Endothelial cell of umbilical vein (primary cell): ENCODE measurements around the gene ARRDC1. TPM values are rescaled to one million over a fixed set of nuclear protein-coding genes. Genes with fewer than 3 reads are reported as not detected.

Experiments used
- BruUV-seq: library from RNA; stranded (reverse); fragments of 400-500 nt; replicated peaks from 2 replicates; lab custom pipeline; 2021; lab: Mats Ljungman, UMichigan
- CTCF ChIA-PET: fragments of 300-600, 350-600 bp; sonication (Branson Sonifier 250); formaldehyde crosslinking; loops from one replicate; lab custom pipeline; 2021; ENCODE audit warnings: antibody characterized with exemption, inconsistent platforms; lab: Charles Lee
- POLR2A ChIA-PET: fragments of 300-600, 350-600 bp; sonication (Branson Sonifier 250); formaldehyde crosslinking; loops from one replicate; lab custom pipeline; 2021; ENCODE audit warnings: antibody characterized with exemption, inconsistent platforms; lab: Charles Lee
- DNase-seq: peaks from one replicate; pipeline ENCODE4 v3.0.0-alpha.2; 2011; ENCODE audit warnings: low read depth, low spot score
- FAIRE-seq: peaks from 2 replicates; lab custom pipeline; 2011; peaks lifted over from hg19 to GRCh38; lab: Jason Lieb, UNC
- H2AFZ ChIP-seq: 2 replicates; pipeline ENCODE4 v1.6.0; 2012; ENCODE audit warnings: low read depth, low read length, control low read depth, inconsistent platforms
- H3K27ac ChIP-seq: 2 replicates; pipeline ENCODE4 v1.5.1; 2011; ENCODE audit warnings: low read depth, mild to moderate bottlenecking, control low read depth, low read length, moderate library complexity; ENCODE audit not compliant: insufficient read depth
- H3K27me3 ChIP-seq, 2 experiments: 2 replicates each; pipeline versions ENCODE4 v1.6.0 to v1.6.1; 2011; ENCODE audit warnings: low read length in 2 of 2, mixed read lengths in 1 of 2; ENCODE audit not compliant: control insufficient read depth in 2 of 2, insufficient read depth in 2 of 2
- H3K36me3 ChIP-seq, 2 experiments: 2 replicates in 1 of 2; 3 replicates in 1 of 2; pipeline ENCODE4 v1.5.1; 2011; ENCODE audit warnings: low read length in 2 of 2, mild to moderate bottlenecking in 1 of 2, moderate library complexity in 1 of 2; ENCODE audit not compliant: control insufficient read depth in 2 of 2, insufficient read depth in 2 of 2; ENCODE audit errors: extremely low read depth in 1 of 2
- H3K4me1 ChIP-seq: 3 replicates; pipeline ENCODE4 v1.5.1; 2011; ENCODE audit warnings: mild to moderate bottlenecking, low read length; ENCODE audit not compliant: control insufficient read depth, insufficient read depth; ENCODE audit errors: extremely low read depth
- H3K4me2 ChIP-seq: 2 replicates; pipeline ENCODE4 v1.6.1; 2011; ENCODE audit warnings: low read length, control low read depth, mixed read lengths; ENCODE audit not compliant: insufficient read depth
- H3K4me3 ChIP-seq, 3 experiments: fragments of 200-600 bp in 1 of 3; sonication (generic), shearing (Covaris generic) in 1 of 3; replicated peaks in 1 of 3; 2 replicates each; pipeline ENCODE4 v1.5.1; 2011 to 2016; ENCODE audit warnings: control low read depth in 3 of 3, low read length in 3 of 3, mild to moderate bottlenecking in 2 of 3, inconsistent platforms in 1 of 3, low read depth in 1 of 3, moderate library complexity in 1 of 3; ENCODE audit not compliant: insufficient read depth in 1 of 3
- H3K79me2 ChIP-seq: 2 replicates; pipeline ENCODE4 v1.6.0; 2012; ENCODE audit warnings: low read length, inconsistent platforms; ENCODE audit not compliant: control insufficient read depth, insufficient read depth
- H3K9ac ChIP-seq: replicated peaks from 2 replicates; pipeline ENCODE3; 2011; ENCODE audit warnings: low read length, control low read depth; ENCODE audit not compliant: insufficient read depth; ENCODE audit errors: extremely low read depth
- H3K9me1 ChIP-seq: replicated peaks from 3 replicates; pipeline ENCODE4 v1.6.0; 2011; ENCODE audit warnings: mild to moderate bottlenecking, low read length; ENCODE audit not compliant: control insufficient read depth, insufficient read depth; ENCODE audit errors: extremely low read depth
- H3K9me3 ChIP-seq: replicated peaks from 2 replicates; pipeline ENCODE4 v1.5.1; 2012; ENCODE audit warnings: low read length, inconsistent platforms; ENCODE audit not compliant: control insufficient read depth, insufficient read depth
- H4K20me1 ChIP-seq: replicated peaks from 2 replicates; pipeline ENCODE3; 2011; ENCODE audit warnings: mild to moderate bottlenecking, low read length; ENCODE audit not compliant: control insufficient read depth, insufficient read depth; ENCODE audit errors: extremely low read depth
- EZH2 ChIP-seq: IDR thresholded peaks from 2 replicates; pipeline ENCODE4 v1.6.1; 2012; ENCODE audit warnings: borderline replicate concordance, low read depth, mild to moderate bottlenecking, moderate library complexity, low read length, inconsistent platforms; ENCODE audit not compliant: severe bottlenecking
- FOS ChIP-seq: IDR thresholded peaks from 2 replicates; pipeline ENCODE4 v1.6.1; 2011; ENCODE audit warnings: mild to moderate bottlenecking, low read length, moderate library complexity, borderline replicate concordance; ENCODE audit not compliant: insufficient read depth
- GATA2 ChIP-seq: IDR thresholded peaks from 2 replicates; pipeline ENCODE4 v1.7.0; 2011; ENCODE audit warnings: low read depth, mild to moderate bottlenecking, moderate library complexity, mixed read lengths, low read length; ENCODE audit not compliant: insufficient read length, insufficient read depth
- JUN ChIP-seq: IDR thresholded peaks from 2 replicates; pipeline ENCODE4 v1.6.1; 2011; ENCODE audit warnings: borderline replicate concordance, low read depth; ENCODE audit not compliant: insufficient read length, insufficient read depth
- MAX ChIP-seq: IDR thresholded peaks from 2 replicates; pipeline ENCODE4 v1.6.1; 2011; ENCODE audit not compliant: insufficient read depth, insufficient read length
- MYC ChIP-seq: IDR thresholded peaks from one replicate; pipeline ENCODE4 v1.6.1; 2011; ENCODE audit warnings: mild to moderate bottlenecking, low read depth, low read length
- POLR2A ChIP-seq: IDR thresholded peaks from 2 replicates; pipeline ENCODE4 v1.6.1; 2012; ENCODE audit warnings: low read depth, mild to moderate bottlenecking, control low read depth, low read length
- POLR2AphosphoS5 ChIP-seq: IDR thresholded peaks from 2 replicates; pipeline ENCODE4 v1.6.1; 2012; ENCODE audit warnings: low read depth, mild to moderate bottlenecking, control low read depth, low read length, moderate library complexity; ENCODE audit not compliant: insufficient read depth
- dilution Hi-C: fragments of 300-500 bp; cut with MboI; formaldehyde crosslinking; loops from one replicate; pipeline ENCODE4 v1.15.0; 2019; ENCODE audit warnings: low sequenced_read_pairs; ENCODE audit not compliant: extremely low pct_ligation_motif_present
- intact Hi-C: fragments of 100-400 bp; cut with micrococcal nuclease; formaldehyde crosslinking; loops from one replicate; pipeline ENCODE4 v1.10.0; 2022
- polyA plus RNA-seq, 4 experiments: library from polyadenylated mRNA; depleted of rRNA in 3 of 4; stranded (reverse) in 3 of 4; unstranded in 1 of 4; fragments of >200 nt; gene quantifications; 2 replicates each; pipeline versions ENCODE4 v1.2.1 to v1.2.3, GENCODE V29; 2011 to 2012; ENCODE audit warnings: missing spikeins in 1 of 4
- total RNA-seq: library from RNA; stranded (reverse); gene quantifications from 2 replicates; pipeline ENCODE4 v1.2.3, GENCODE V29; 2021

Gene ARRDC1
- total and polyA plus RNA-seq, 2 donors (not counting 3 experiments of a cell fraction or from before 2014, with no cell fraction given), result 22.5 to 51.0 TPM

- Histone ChIP-seq H3K27me3 (no peaks in the 10 kb centered on the region), H3K4me1 (peaks cover 14% of the 10 kb centered on the region), H3K27ac (no peak overlapping the region), H2AFZ (no peak overlapping the region), H3K9ac (no peak overlapping the region), H3K4me2 (no peak overlapping the region), H4K20me1 (no peaks in the 10 kb centered on the region), H3K79me2 (peaks cover 31% of the 10 kb centered on the region), H3K36me3 (peaks cover 4 to 23% of the 10 kb centered on the region in 2 experiments), H3K9me3 (no peaks in the 10 kb centered on the region), H3K4me3 (no peak overlapping the region), H3K9me1 (no peaks in the 10 kb centered on the region)
- dilution Hi-C loops (no loop called here), intact Hi-C loops (no loop called here)
- FAIRE-seq (no peak), DNase-seq (no peak)
- CTCF ChIA-PET, result interaction anchor here (1.0 kb wide), 1 partner anchor 38 kb away, joined by 3 read pairs; the partner anchor contains the start of gene EHMT1
- TF ChIP-seq MYC (no peak), MAX (no peak), EZH2 (no peak), POLR2AphosphoS5 (no peak), JUN (no peak)
- POLR2A ChIA-PET, result no interaction called here
- no TSS peak for BruUV-seq
Measured at GRCh38 chr9:137580209-137580953, 25.1 kb upstream of the ARRDC1 start.

GRCh38 chr9:137580954-137581322 lies 24.5 kb upstream of the ARRDC1 start:
- CTCF ChIA-PET, result no interaction called here
- no peaks in the 10 kb centered on the region for H3K9me1 ChIP-seq
- H3K4me3 ChIP-seq, result no peak overlapping the region
- no peak overlapping the region for H2AFZ ChIP-seq
- H3K4me2 ChIP-seq, result no peak overlapping the region
- intact Hi-C loops (no loop called here), dilution Hi-C loops (no loop called here)
- no peak for FAIRE-seq
- no peaks in the 10 kb centered on the region for H3K9me3 ChIP-seq
- BruUV-seq, result no TSS peak
- H3K4me1 ChIP-seq, result peaks cover 14% of the 10 kb centered on the region
- no peak for DNase-seq
- H3K9ac ChIP-seq, result no peak overlapping the region
- no peak for TF ChIP-seq GATA2
- TF ChIP-seq EZH2, result no peak
- no peak for TF ChIP-seq FOS
- TF ChIP-seq POLR2A, result no peak
- no peaks in the 10 kb centered on the region for H4K20me1 ChIP-seq
- no peak overlapping the region for H3K27ac ChIP-seq
- peaks cover under 1 to 27% of the 10 kb centered on the region in 2 experiments for H3K36me3 ChIP-seq
- POLR2A ChIA-PET, result no interaction called here
- H3K27me3 ChIP-seq, result no peaks in the 10 kb centered on the region
- peaks cover 25% of the 10 kb centered on the region for H3K79me2 ChIP-seq
